Measurements from ENCODE around the gene GLIS1.

GLIS1 gene

DNA sequence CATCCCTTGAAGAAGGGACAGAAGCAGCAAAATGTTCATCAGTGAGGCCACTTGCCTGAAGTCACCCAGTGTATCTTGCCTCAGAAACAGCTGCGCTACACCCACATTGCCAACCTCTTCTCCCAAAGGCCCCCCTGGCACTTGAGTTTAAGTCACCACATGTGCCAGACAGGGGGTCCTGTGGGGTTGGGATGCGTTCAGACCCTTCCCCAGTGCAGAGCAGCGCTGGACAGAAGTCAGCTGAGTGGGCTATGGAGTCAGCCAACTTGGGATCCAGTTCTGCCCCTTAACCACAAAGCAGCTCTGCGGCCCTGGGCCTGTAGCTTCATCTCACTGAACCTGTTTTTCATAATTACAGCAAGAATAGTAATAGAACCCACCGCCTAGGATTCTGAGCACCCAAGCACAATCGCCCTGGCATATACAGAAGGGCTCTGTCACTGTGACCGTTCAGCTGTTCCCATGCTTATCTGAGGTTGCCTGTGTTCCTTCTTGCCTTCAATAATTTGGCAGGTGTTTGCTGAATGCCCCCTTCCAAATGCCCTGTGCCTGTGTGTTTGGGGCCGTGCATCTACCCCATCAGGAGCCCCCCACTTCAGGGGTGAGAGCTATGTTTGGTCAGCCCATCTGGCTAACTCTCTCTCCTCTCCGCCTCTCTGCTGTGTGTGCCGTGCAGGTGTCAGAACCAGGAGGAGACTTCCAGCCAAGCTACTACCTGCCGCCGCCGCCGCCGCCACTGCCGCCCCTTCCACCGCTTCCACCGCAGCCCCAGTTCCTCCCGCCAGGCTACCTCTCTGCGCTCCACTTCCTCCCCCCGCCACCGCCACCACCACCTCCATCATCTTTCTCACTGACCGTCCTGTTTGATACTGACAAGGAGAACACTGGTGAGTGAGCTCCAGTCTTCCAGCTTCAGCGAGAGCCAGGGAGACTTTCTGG is 274.7 kb downstream of the GLIS1 start:
- no peak for DNase-seq (ENCODE audit: low spot score)

DNA sequence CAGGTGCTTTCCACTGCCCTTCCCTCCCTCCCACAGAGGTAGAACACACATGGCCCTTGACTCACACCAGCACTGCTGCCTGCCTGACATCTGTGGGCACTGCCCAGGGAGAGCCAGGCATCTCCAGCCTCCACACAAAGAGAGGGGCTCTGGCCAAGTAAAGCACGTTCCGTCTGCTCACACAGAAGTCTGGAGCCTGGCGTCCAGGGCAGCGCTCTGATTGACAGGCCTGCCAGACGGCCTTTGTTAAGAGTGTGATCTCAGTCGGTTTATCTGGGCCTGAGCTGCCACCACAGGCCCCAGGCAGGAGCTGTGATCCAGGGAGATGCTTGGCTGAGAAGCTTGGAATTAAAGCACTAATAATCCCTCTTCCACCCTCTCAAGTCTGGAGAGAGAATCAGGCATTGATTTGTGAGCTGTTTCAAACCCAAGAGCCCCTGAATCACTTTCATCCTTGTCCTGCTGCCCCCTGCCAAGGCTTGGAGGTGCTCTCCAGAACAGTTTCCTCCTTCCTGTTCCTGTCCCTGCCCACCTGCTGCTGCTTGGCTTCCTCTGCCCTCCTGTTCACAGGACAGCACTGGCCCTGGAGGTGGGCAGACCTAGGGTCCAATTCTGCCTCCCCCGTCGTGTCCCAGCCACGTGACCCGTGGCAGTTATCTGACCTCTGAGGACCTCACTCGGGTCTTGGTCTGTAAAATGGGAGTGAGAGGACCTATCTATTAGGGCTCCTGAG is 276.0 kb downstream of the GLIS1 start:
- no peak for DNase-seq (ENCODE audit: low spot score)

DNA sequence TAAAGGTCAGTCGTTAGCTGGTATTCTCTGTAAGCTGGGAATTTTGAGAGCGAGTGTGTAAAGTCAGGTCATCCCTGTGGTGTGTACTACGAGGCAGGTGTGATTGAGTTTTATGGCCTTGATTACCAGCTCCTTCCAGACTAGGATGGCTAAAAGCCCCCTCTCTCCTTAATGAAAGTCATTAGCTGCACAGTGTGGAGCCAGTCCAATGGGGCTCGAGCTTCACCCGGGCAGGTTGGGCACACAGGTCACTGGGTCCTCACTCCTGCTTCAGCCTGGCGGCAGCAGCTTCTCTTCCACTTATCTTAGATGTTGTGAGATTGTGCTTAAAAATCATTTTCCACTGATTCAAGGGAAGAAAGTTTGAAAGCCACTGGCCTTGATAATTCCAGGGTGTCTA is 276.8 kb downstream of the GLIS1 start:
- no peak for DNase-seq (ENCODE audit: low spot score)

DNA sequence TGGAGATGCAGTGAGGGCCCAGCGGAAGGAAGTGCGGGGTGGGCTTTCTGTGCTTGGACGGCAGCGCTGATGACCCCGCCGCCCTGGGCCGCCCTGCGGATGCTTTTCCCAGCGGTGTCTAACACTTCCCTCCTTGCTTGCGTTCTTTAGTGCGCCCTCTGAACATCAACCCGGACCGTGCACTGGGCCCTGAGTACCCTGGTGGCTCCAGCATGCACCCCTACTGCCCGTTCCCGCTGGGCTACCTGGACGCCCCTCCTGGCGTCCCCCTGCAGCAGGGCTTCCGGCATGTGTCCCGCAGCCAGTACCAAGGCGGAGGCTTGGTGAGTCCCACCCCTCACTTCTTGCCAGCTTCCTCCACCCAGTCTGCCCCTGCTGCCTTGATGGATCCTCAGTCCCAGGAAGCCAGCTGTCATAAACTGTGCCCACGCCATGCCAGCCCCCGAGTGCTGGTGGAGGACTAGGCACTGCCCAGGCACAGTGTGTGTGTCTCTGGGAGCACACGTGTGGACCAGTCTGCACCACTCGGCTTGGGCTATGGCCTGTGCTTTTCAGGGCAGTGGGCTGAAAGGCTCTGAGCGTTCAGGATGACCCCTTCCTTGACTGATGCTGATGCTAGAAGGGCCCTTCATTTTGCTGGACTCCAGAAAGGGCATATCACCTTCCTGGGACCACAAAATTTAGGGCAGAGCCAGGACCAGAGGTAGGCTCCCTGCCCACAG is 277.5 kb downstream of the GLIS1 start:
- no peak for DNase-seq (ENCODE audit: low spot score)

DNA sequence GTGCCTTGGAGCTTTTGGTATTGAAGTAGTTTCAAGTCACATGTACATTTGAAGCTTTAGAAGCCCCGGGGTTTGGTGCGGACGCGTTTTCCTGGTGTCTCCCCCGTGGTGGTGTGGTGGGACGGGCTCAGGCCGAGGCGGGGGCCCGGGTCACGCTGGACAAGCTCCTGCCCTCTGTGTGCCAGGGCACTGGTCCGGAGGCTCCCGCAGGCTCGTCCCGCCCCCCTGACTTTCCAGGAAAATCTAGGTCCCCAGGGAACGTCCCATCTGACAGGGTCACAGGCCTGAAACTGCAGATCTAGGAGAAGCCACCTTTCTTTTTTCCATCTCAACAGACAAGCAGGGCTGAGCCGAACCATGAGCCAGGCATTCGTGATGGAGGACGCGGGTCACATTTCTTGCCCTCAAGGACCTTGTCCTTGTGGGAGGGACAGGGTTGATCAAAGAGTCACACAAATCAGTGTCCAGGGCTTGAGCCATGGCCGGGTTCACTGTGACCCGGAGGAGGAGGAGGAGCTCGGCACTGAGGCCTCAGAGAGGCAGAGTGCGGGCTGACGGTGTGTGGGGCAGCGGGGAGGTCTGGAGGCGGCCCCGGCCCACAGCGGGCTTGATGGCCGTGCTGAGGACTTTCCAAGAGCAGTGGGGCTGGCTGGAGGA is 278.2 kb downstream of the GLIS1 start:
- no peak for DNase-seq (ENCODE audit: low spot score)

DNA sequence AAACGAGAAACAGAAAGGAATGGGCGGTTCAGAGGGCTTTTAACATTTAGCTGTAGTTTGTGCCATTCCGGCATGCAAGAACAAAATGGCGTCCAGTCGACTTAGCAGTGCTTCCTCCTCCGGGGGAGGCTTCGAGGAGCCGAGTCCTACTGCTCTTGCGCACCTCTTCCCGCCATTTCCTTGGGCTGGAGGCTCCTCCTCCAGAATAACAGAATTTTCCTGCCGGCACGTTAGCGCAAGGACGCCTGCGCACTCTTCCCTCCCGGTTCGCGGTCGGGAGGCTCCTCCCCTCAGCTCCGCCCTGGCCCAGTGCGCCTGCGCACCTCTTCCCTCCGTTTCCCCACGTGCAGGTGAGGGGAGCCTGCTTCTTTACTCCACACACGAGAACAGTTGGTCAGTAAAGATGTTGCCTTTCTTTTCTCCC is 278.7 kb downstream of the GLIS1 start:
- no peak for DNase-seq (ENCODE audit: low spot score)

DNA sequence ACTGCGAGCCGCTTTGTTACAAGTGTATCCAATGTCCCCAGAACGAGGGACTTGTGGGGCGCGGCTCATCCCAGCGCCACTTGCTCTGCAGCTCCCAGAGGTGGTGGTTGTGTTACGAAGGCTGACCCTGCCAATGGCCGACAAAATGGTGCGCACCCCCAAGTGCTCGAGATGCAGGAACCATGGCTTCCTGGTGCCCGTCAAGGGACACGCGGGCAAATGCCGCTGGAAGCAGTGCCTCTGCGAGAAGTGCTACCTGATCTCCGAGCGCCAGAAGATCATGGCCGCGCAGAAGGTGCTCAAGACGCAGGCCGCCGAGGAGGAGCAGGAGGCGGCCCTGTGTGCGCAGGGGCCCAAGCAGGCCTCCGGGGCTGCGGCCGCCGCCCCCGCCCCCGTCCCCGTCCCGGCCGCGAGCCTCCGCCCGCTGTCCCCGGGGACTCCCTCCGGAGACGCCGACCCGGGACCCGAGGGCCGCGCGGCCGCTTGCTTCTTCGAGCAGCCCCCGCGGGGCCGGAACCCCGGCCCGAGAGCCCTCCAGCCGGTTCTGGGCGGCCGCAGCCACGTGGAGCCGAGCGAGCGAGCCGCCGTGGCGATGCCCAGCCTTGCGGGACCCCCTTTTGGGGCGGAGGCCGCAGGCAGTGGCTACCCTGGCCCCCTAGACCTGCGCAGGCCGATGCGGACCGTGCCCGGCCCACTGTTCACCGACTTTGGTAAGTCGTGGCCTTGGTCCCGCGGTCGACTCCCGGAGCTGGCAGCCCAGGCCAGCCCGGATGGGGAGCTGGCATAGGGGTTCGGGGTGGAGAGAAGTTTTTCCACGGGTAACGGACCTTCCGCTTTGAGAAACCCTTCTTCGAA is 279.4 kb downstream of the GLIS1 start, which contains the start of gene DMRTB1:
TSS of gene DMRTB1 (plus strand) at position 79 of the 855 bp plus-strand sequence. CDS start at position 134, 55 bp downstream.
- no peak for DNase-seq (ENCODE audit: low spot score)

DNA sequence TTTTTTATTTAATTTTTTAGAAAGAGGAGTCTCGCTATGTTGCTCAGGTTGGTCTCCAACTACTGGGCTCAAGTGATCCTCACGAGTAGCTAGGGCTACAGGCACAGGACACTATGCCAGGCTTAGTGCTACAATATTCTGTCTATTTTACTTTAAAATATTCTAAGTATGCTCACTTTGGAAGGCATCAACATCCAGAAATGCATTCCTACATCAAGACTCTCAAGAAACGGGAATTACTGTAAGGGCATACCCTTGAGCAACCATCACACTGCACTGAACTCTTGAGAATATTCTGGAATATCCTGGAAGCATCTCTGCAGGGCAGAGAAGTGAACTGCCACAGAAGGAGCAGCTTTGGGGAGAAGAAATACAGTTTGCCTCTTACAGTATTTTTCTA is 280.3 kb downstream of the GLIS1 start:
- DNase-seq (ENCODE audit: low spot score) = no peak

Data from putamen (tissue), 1 donor.